BE2C (cell line): ENCODE data around the gene PTPN6.

ENCODE experiments used
- DNase-seq: peaks from one replicate; pipeline ENCODE4 v3.0.0-alpha.2; 2020
- H3K27me3 ChIP-seq: fragments of 250-450 bp; sonication (Bioruptor Pico); 2 replicates; pipeline ENCODE4 v1.5.1; 2020; ENCODE audit warnings: mild to moderate bottlenecking
- H3K36me3 ChIP-seq: fragments of 250-450 bp; sonication (Bioruptor Pico); 2 replicates; pipeline ENCODE4 v1.5.1; 2020; ENCODE audit warnings: mild to moderate bottlenecking
- H3K4me1 ChIP-seq: fragments of 250-450 bp; sonication (Bioruptor Pico); 2 replicates; pipeline ENCODE4 v1.5.1; 2020
- H3K4me3 ChIP-seq: 2 replicates; pipeline ENCODE4 v1.5.1; 2011; ENCODE audit warnings: low read depth, low read length
- H3K9me3 ChIP-seq: fragments of 250-450 bp; sonication (Bioruptor Pico); 2 replicates; pipeline ENCODE4 v1.5.1; 2020
- TF ChIP-seq, protein P1 (sequence below): IDR thresholded peaks from 2 replicates; pipeline ENCODE4 v1.5.1; 2012; ENCODE audit warnings: mild to moderate bottlenecking, low read depth, low read length

Gene PTPN6

DNA sequence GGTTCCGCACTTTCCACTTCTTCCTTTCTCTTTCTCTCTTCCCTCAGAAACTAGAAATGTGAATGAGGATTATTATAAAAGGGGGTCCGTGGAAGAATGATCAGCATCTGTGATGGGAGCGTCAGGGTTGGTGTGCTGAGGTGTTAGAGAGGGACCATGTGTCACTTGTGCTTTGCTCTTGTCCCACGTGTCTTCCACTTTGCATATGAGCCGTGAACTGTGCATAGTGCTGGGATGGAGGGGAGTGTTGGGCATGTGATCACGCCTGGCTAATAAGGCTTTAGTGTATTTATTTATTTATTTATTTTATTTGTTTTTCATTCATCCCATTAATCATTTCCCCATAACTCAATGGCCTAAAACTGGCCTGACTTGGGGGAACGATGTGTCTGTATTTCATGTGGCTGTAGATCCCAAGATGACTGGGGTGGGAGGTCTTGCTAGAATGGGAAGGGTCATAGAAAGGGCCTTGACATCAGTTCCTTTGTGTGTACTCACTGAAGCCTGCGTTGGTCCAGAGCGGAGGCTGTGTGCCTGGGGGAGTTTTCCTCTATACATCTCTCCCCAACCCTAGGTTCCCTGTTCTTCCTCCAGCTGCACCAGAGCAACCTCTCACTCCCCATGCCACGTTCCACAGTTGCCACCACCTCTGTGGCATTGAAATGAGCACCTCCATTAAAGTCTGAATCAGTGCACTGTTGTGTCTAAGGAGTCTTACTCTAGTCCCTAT is 28.0 kb upstream of the PTPN6 start:
- H3K4me1 ChIP-seq: peaks cover 17% of the 10 kb centered on the region
- TF ChIP-seq, protein P1, sequence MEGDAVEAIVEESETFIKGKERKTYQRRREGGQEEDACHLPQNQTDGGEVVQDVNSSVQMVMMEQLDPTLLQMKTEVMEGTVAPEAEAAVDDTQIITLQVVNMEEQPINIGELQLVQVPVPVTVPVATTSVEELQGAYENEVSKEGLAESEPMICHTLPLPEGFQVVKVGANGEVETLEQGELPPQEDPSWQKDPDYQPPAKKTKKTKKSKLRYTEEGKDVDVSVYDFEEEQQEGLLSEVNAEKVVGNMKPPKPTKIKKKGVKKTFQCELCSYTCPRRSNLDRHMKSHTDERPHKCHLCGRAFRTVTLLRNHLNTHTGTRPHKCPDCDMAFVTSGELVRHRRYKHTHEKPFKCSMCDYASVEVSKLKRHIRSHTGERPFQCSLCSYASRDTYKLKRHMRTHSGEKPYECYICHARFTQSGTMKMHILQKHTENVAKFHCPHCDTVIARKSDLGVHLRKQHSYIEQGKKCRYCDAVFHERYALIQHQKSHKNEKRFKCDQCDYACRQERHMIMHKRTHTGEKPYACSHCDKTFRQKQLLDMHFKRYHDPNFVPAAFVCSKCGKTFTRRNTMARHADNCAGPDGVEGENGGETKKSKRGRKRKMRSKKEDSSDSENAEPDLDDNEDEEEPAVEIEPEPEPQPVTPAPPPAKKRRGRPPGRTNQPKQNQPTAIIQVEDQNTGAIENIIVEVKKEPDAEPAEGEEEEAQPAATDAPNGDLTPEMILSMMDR: no peak
- no peak overlapping the region for H3K4me3 ChIP-seq
- H3K27me3 ChIP-seq: no peaks in the 10 kb centered on the region
- peaks cover 24% of the 10 kb centered on the region for H3K36me3 ChIP-seq
- DNase-seq: no peak
- H3K9me3 ChIP-seq: no peaks in the 10 kb centered on the region

DNA sequence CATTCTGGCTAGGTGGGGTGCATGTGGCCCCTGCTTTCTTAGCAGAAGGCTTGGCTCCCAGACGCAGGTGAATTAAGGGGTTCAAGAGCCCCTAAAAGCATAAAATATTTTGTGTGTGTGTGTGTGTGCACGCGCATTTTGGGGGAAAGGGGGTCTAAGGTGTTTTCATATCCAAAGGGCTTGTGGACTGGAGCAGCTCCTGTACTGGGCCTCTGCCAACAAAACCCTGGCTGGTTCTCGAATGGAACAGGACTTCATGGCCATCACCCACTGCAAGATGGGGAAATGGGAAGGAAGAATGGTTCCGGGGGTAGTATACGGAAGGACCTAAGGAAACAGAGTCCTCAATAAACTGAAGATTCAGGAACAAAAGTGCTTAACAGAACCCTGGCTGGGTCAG is 27.3 kb upstream of the PTPN6 start:
- H3K4me3 ChIP-seq: no peak overlapping the region
- no peak for DNase-seq
- no peaks in the 10 kb centered on the region for H3K9me3 ChIP-seq
- H3K4me1 ChIP-seq: peaks cover 17% of the 10 kb centered on the region
- peaks cover 24% of the 10 kb centered on the region for H3K36me3 ChIP-seq
- no peaks in the 10 kb centered on the region for H3K27me3 ChIP-seq
- TF ChIP-seq, protein P1: no peak

DNA sequence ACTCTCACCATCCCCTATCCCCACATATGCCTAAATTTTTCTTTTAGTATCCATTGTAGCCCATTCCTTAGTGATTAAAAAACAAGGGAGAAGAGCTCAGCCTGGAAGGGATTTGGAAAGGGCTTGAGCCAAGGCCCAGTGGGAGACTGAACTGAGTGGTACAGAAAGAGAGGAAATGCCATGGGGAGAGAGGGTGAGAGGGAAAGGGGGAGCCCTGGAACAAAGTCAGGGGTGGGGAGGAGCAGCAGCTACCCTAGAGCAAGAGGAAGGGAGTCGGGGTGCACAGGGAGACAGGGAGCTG is 26.0 kb upstream of the PTPN6 start:
- H3K4me3 ChIP-seq: no peak overlapping the region
- TF ChIP-seq, protein P1: no peak
- DNase-seq: no peak
- no peaks in the 10 kb centered on the region for H3K27me3 ChIP-seq
- no peaks in the 10 kb centered on the region for H3K9me3 ChIP-seq
- peaks cover 13% of the 10 kb centered on the region for H3K36me3 ChIP-seq
- H3K4me1 ChIP-seq: peaks cover 23% of the 10 kb centered on the region

DNA sequence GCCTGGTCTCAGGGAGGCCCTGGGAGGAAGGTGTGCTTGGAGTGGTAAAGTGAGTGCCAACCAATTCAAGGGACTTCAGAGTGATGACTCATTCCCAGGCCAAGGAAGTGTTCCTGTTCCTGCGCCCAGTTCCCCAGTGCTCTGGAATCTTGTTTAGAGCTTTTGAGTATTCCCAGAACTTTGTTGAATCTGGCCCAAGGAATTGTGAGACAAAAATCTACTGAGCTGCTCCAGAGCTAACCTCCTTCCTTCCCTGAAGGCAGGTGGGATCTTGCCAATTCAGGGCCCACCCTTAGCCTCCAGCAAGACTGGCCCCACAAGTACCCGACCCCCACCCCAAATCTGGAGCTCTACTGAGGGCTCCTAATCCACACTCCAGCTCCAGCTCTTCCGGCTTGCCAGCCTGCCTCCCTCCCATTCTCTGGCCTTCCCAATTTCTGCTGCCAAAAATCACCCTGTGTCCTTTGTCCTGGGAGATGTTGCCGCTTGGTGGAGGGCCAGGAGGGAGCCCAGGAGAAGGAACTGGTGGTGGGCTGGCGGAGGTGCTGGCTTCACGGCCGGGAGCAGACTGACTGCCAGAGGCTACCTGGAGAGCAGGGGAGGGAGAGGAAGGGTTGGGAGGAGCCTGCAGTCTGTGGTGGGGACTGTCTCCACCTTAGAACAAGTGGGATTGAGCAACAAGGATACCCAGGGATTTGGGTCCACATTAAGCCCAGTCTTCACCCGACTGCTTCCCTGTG is 25.4 kb upstream of the PTPN6 start:
- H3K36me3 ChIP-seq: peaks cover 13% of the 10 kb centered on the region
- no peaks in the 10 kb centered on the region for H3K27me3 ChIP-seq
- TF ChIP-seq, protein P1: no peak
- peak overlapping the region; percentile 21; the same call in 1 of the 2 replicates for H3K4me3 ChIP-seq
- no peaks in the 10 kb centered on the region for H3K9me3 ChIP-seq
- DNase-seq: peak; percentile 51
- H3K4me1 ChIP-seq: peaks cover 23% of the 10 kb centered on the region

DNA sequence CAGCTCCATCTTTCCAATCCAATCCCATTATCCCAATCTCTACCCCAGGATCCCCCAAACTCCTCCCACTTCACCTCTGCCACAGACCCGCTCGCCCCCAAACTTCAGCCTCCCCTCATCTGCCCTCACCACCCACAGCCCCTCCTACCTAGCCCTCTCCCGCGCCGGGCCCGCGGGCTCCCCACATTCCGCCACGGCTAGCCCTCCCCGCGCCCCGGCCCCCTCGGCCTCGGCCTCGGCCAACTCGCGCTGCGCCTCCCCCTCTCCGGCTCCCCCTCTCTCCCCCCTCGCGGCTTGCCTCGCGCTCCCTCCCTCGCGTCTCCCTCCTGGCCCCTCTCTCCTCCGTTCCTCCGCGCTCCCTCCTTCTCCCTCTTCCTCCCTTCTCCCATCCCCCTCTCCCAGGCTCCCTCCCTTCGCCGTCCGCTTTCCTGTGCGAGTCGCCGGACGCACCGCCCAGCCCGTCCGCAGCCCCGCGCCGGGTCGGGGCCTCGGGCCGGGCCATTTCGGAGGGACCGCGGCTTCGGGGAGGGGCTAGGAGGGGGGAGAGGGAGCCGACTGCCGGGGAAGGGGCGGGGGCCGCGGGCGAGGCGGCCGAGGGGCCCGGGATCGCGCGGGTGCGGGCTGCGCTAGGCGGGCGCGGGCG is 23.7 kb upstream of the PTPN6 start, which contains the start of gene ATN1:
ATN1 (plus strand) TSS at position 581 of the 643 bp plus-strand sequence. CDS start 6,043 bp downstream, outside the sequence.
- DNase-seq: peak; percentile 83
- Histone ChIP-seq H3K27me3 (no peaks in the 10 kb centered on the region), H3K4me3 (peak within 1 kb of the TSS; percentile 84), H3K9me3 (no peaks in the 10 kb centered on the region), H3K4me1 (peaks cover 23% of the 10 kb centered on the region), H3K36me3 (peaks cover 7% of the 10 kb centered on the region)
- TF ChIP-seq, protein P1: no peak
